SIG-M5 treated with dmso at 0.1 percent for 504 hours (cell line): Measurements from ENCODE around the gene KCTD19.

ENCODE experiments used
- DNase-seq: peaks from one replicate; lab custom pipeline; 2025; ENCODE audit not compliant: unreplicated experiment; lab: John Stamatoyannopoulos, UW

The KCTD19 gene

DNA sequence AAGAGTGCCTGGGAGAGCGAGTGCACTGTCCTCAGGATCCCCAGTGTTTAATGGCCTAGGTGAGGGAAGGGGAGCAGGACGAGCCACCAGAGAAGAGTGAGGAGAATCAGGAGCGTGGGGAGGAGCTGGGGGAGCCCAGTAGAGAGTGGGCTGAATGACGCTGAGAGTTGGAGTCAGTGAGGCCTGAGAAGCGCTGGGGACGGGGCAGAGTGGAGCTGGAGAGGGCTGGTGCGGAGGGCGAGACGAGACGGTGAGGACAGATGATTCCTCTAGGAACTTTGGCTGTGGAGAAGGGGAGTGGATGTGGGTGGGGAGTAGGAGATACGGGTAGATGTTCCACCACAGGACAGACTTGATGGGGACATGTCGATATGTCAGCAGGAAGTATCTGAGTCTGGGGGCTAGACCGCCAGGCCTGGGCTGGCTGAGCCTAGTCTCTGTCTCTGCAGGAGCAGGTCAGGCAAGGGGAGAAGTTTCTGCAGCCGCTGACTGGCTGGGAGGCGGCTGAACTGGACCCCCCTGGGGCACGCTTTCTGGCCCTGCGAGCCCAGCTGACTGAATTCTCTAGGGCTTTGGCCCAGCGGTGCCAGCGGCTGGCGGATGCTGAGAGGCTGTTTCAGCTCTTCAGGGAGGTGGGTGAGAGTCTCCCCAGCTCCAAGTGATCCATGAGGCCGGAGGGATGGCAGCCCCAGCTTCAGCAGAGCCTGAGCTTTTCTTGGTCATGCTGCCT lies 42.5 kb downstream of the KCTD19 start:
- no peak for DNase-seq

GRCh38 chr16:67283039-67283825 lies 43.3 kb downstream of the KCTD19 start:
- no peak for DNase-seq

DNA sequence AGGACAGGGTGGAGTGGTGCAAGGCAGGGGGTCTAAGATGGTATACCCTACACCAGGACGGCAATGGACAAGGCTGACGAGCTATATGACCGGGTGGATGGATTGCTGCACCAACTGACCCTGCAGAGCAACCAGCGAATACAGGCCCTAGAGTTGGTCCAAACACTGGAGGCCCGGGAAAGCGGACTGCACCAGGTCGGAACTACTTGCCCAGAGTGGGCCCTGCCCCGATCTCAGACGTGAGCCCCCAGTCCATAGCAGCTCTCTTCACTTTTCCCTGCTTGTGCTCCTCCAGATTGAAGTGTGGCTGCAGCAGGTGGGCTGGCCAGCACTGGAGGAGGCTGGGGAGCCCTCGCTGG lies 44.1 kb downstream of the KCTD19 start:
- no peak for DNase-seq

DNA sequence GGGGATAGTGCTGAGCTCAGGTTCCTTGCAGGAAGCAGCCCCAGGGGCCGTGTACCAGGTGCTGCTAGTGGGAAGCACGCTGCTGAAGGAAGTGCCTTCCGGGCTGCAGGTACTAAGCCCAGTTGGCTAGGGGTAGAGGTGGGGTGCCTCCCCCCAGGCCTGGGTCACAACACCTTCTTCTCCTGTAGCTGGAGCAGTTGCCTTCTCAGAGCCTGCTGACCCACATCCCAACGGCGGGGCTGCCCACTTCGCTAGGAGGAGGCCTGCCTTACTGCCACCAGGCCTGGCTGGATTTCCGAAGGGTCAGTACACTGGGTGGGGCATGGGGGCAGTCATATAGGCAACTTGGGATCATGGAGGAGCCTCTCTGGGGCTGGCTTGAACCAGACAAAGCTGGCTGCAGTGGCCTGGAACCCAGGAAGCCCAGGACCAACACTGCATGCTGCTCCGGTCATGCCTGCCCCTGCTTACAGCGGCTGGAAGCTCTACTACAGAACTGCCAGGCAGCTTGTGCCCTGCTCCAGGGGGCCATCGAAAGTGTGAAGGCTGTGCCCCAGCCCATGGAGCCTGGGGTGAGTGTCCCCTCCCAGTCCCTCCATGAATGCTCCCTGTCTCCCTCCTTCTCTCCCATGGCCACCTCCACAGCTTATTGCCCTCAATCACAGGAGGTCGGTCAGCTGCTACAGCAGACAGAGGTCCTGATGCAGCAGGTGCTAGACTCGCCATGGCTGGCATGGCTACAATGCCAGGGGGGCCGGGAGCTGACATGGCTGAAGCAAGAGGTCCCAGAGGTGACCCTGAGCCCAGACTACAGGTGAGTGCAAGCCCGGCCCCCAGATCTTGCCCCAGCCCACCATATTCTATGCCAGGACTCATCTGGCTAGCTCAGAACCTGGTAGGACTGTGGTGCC lies 44.8 kb downstream of the KCTD19 start:
- DNase-seq = no peak

DNA sequence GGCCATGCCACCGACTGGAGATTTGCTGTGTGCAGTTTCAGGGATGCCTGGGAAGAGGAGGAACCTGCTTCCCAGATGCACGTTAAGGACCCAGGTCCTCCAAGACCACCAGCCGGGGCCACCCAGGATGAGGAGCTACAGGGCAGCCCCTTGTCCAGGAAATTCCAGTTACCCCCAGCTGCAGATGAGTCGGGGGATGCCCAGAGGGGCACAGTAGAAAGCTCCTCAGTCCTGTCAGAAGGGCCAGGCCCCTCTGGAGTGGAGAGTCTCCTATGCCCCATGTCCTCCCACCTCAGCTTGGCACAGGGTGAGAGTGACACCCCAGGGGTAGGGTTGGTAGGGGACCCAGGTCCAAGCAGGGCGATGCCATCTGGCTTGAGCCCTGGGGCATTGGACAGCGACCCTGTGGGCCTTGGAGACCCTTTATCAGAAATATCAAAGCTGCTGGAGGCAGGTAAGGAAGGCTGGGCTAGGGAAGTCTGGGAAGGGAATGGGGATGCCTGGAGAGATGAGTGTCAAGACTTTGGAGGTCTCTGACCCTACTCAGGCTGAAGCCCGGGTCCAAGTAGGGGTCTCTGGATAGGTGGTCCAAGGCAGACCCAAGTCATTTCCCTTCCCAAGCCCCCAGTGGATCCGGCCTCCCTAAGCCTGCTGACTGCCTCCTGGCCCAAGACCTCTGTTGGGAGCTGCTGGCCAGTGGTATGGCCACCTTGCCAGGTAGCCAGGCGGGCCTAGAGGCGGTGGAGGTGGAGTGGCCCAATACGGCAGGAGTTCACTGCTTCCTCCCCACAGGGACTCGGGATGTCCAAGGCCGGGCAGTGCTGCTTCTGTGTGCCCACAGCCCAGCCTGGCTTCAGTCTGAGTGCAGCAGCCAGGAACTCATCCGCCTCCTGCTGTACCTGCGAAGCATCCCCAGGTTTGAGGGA lies 46.2 kb downstream of the KCTD19 start:
- no peak for DNase-seq

GRCh38 chr16:67279296-67280089 lies 47.0 kb downstream of the KCTD19 start, which contains the start of gene PLEKHG4:
Gene PLEKHG4, plus strand, starts transcription at chr16:67279532. Its CDS starts 513 bp downstream, at chr16:67280045.
- DNase-seq = peak; percentile 61

- no peak for DNase-seq
Observed at GRCh38 chr16:67278773-67279295, 47.7 kb downstream of the KCTD19 start.

DNA sequence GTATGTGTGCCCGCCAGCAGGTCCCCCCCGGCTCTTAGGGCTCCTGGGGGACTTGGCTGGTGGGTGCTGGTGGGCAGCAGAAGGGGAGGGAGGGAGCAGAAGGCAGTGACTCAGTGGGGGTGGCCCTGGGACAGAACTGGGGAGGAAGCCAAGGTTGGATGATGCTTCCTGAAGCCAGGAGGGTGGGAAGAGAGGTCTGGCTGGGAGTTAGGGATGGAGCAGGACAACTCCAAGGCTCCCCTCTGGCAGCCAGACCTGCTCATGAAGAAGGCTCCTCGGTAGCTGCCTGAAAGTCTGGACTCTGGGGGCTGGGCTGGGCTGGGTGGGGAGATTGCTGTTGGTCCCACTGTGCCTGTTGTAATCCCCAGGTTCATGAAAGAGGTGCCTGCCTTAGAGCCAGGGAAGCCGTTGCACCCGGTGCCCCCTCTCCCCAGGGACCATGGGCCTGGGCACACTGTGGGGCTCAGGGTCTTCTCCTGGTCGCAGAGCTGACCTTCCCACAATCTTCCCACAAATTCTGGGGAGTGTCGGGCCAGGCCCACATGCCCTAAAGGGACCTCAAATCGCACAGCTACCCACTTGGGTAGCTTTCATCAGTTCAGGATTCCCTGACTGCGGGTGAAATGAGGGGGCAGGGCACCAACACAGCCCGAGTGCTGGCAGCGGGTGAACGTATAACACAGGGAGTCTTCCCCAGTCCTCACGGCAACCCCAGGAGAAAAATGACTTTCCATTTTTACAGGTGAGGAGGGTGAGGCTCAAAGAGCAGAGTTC lies 48.4 kb downstream of the KCTD19 start:
- DNase-seq = no peak

- no peak for DNase-seq
Observed at GRCh38 chr16:67277294-67277998, 49.1 kb downstream of the KCTD19 start.

DNA sequence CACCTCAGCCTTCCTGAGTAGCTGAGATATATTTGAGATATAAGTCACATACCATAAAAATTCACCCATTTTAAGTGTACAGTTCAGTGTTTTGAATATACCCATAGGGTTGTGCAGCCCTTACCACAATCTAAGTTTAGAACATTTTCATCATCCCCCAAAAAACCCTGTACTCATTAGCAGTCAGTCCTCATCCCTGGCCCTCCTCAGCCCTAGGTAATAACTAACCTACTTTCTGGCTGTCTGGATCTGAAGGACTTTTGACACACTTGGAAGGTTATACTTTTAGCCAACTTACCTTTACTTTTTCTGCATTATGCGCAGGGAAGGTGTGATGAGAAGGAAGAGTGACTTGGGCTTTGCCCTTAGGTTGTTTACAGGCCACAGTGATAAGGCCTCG lies 51.2 kb downstream of the KCTD19 start:
- no peak for DNase-seq

DNA sequence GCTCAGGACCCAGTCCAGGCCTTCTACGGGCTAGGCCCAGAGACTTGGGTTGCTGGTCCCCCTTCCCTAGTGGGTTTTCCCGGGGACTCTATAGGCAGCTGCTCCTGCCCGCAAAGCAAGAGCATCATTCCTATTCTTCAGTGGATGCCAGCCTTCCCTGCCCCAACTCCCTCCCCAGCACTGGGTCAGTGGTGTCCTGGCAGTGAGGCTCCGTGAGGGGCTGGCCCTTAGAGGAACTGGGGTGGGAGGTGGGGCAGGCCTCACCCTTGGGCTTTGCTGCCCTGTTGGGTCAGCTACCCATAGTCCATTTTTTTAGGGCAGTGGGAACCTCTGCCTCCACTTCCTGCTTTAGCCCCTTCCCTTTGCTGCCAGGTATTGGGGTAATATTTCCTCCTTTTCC lies 55.1 kb downstream of the KCTD19 start:
- DNase-seq = no peak

DNA sequence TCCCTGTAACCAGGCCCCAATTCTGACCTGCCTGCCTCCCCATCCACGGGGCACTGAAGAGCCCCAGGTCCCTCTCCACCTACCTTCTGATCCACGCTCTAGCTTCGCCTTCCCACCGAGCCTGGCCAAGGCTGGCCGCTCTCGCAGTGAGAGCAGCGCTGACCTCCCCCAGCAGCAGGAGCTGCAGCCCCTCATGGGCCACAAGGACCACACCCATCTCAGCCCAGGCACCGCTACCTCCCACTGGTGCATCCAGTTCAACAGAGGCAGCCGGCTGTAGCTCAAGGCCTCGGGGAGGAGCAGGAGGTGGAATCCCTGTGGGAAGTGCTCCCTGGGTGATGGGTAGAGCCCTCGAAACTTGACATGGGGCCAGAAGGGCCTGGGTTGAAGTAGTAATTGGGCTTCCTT lies 55.6 kb downstream of the KCTD19 start:
- no peak for DNase-seq

DNA sequence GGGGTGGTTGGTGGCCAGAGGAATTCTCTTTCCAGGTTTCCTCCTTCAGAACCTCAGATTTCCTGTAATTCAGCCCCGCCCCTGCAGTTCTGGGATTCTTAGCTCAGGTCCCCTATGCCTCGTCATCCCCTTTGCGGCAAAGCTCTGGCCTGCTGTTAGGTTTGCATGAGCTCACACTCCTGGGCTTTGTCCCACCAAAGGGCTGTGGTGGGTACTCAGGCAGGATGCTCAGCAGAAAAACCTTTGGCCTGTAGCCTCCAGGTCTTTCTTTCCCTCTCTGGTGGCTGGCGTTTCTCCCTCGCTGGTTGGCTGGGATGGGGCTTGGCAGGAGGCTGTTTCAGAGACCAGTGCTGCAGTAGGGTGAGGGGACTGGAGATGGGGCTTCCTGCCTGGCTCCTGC lies 56.8 kb downstream of the KCTD19 start:
- DNase-seq = no peak

DNA sequence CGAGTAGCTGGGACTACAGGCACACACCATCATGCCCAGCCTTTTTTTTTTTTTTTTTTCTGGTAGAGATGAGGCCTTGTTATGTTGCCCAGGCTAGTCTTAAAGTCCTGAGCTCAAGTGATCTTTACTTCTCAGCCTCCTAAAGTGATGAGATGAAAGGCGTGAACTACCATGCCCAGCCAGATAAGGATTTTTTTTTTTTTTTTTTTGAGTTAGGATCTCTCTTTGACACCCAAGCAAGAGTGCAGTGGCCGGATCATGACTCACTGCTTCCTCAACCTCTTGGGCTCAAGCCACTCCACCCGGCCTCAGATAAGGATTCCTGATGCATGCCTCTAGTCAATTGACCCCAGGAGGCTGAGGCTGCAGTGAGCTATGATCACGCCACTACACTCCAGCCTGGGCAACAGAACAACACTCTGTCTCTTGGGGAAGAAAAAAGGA lies 58.4 kb downstream of the KCTD19 start:
- no peak for DNase-seq

- no peak for DNase-seq
Observed at GRCh38 chr16:67265834-67266233, 60.7 kb downstream of the KCTD19 start.

GRCh38 chr16:67264866-67265265 lies 61.7 kb downstream of the KCTD19 start:
- no peak for DNase-seq

GRCh38 chr16:67264277-67264676 lies 62.3 kb downstream of the KCTD19 start:
- no peak for DNase-seq

DNA sequence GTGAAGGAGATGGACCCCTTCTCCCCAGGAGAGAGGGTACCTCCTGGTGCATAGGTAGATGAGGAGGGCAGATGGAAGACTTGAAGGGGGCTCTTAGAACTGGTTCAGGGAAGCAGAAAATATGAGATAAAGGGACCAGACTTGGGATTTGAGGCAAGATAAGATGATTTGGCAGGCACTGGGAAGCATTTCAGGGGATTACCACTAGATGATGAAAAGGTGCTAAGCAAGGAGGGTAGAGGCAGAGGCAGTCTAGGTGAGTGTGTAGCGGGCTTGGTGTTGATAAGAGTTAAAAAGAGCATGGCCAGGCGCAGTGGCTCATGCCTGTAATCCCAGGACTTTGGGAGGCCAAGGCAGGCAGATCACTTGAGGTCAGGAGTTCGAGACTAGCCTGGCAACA lies 63.3 kb downstream of the KCTD19 start:
- DNase-seq = no peak
